Measurements from ENCODE around the gene GRIN2C. TPM values are rescaled to one million over a fixed set of nuclear protein-coding genes. Genes with fewer than 3 reads are reported as not detected.

Gene GRIN2C
- total RNA-seq, 1 experiment from 2014 or later = 0.02 TPM

- no peak for DNase-seq (ENCODE audit: low read depth)
Observed at GRCh38 chr17:74799097-74799496, 60.6 kb downstream of the GRIN2C start.

- peak; percentile 67 for DNase-seq (ENCODE audit: low read depth)
Observed at GRCh38 chr17:74798239-74798707, 61.4 kb downstream of the GRIN2C start.

- no peak for DNase-seq (ENCODE audit: low read depth)
Observed at GRCh38 chr17:74797824-74798223, 61.9 kb downstream of the GRIN2C start.

- DNase-seq (ENCODE audit: low read depth) = no peak
Observed at GRCh38 chr17:74796866-74797265, 62.8 kb downstream of the GRIN2C start.

- no peak for DNase-seq (ENCODE audit: low read depth)
Observed at GRCh38 chr17:74796211-74796610, 63.5 kb downstream of the GRIN2C start.

GRCh38 chr17:74795327-74796020 is 64.2 kb downstream of the GRIN2C start:
- no peak for DNase-seq (ENCODE audit: low read depth)

GRCh38 chr17:74792586-74793105 is 67.0 kb downstream of the GRIN2C start:
- no peak for DNase-seq (ENCODE audit: low read depth)

Other genes starting within 250 kb of the GRIN2C start
- gene CD300E, start 236.1 kb downstream of the GRIN2C start, total RNA-seq (2014; rRNA removed; shearing (Covaris generic)) = not detected in 2 replicates
- not detected in 2 replicates for gene CD300LF, start 147.0 kb downstream of the GRIN2C start, total RNA-seq (2014; rRNA removed; shearing (Covaris generic))
- gene RAB37, start 122.6 kb downstream of the GRIN2C start, total RNA-seq (2014; rRNA removed; shearing (Covaris generic)) = not detected in 2 replicates
- 63.1 and 80.7 TPM in 2 replicates for gene NHERF1, start 111.3 kb downstream of the GRIN2C start, total RNA-seq (2014; rRNA removed; shearing (Covaris generic))
- gene NAT9, start 83.5 kb downstream of the GRIN2C start, total RNA-seq (2014; rRNA removed; shearing (Covaris generic)) = 18.4 and 18.5 TPM in 2 replicates
- 4.6 and 6.5 TPM in 2 replicates for gene FDXR, start 13.1 kb upstream of the GRIN2C start, total RNA-seq (2014; rRNA removed; shearing (Covaris generic))
- gene FADS6, start 33.7 kb upstream of the GRIN2C start, total RNA-seq (2014; rRNA removed; shearing (Covaris generic)) = not detected in 2 replicates
- gene USH1G, start 63.4 kb upstream of the GRIN2C start, total RNA-seq (2014; rRNA removed; shearing (Covaris generic)) = not detected in 2 replicates
- gene OTOP2, start 64.4 kb upstream of the GRIN2C start, total RNA-seq (2014; rRNA removed; shearing (Covaris generic)) = not detected in 2 replicates
- gene OTOP3, start 76.0 kb upstream of the GRIN2C start, total RNA-seq (2014; rRNA removed; shearing (Covaris generic)) = not detected in 2 replicates
- 0.39 TPM in 1 of 2 replicates, not detected in the other for gene HID1, start 112.9 kb upstream of the GRIN2C start, total RNA-seq (2014; rRNA removed; shearing (Covaris generic))
- gene CDR2L, start 127.7 kb upstream of the GRIN2C start, total RNA-seq (2014; rRNA removed; shearing (Covaris generic)) = 7.0 and 13.6 TPM in 2 replicates
- 55.7 and 65.0 TPM in 2 replicates for gene MRPL58, start 152.8 kb upstream of the GRIN2C start, total RNA-seq (2014; rRNA removed; shearing (Covaris generic))
- 440 and 491 TPM in 2 replicates for gene ATP5PD, start 187.1 kb upstream of the GRIN2C start, total RNA-seq (2014; rRNA removed; shearing (Covaris generic))
- 18.9 and 25.1 TPM in 2 replicates for gene KCTD2, start 187.3 kb upstream of the GRIN2C start, total RNA-seq (2014; rRNA removed; shearing (Covaris generic))
- 0.07 TPM in 1 of 2 replicates, not detected in the other for gene SLC16A5, start 228.1 kb upstream of the GRIN2C start, total RNA-seq (2014; rRNA removed; shearing (Covaris generic))

Data from M059J (cell line).